HCT116 (cell line): ENCODE data around the gene MPP2. TPM values are rescaled to one million over a fixed set of nuclear protein-coding genes. Genes with fewer than 3 reads are reported as not detected.

Experiments used
- ATAC-seq: fragments of 200-7000 bp; cut with Tn5 transposase; 2 replicates; pipeline ENCODE4 v1.9.1; 2020; ENCODE audit warnings: mild to moderate bottlenecking, moderate library complexity
- BruUV-seq: library from RNA; stranded (reverse); fragments of 400-500 nt; replicated peaks from 2 replicates; lab custom pipeline; 2021; lab: Mats Ljungman, UMichigan
- CTCF ChIA-PET: fragments of 300-600 bp; sonication (Branson Sonifier 250); formaldehyde crosslinking; loops from one replicate; lab custom pipeline; 2021; ENCODE audit warnings: antibody characterized with exemption; lab: Charles Lee
- POLR2A ChIA-PET: fragments of 300-600, 350-600 bp; sonication (Branson Sonifier 250); formaldehyde crosslinking; loops from one replicate; lab custom pipeline; 2021; ENCODE audit warnings: antibody characterized with exemption; lab: Charles Lee
- RAD21 ChIA-PET, 2 experiments: fragments of 300-600 bp; sonication (Branson Sonifier 250); formaldehyde crosslinking; loops; one replicate each; lab custom pipeline; 2023; ENCODE audit warnings: low total read pairs in 2 of 2; ENCODE audit not compliant: uncharacterized antibody in 2 of 2, unreplicated experiment in 2 of 2, low non-redundant PET in 1 of 2; lab: Charles Lee
- DNase-seq: peaks from one replicate; pipeline ENCODE4 v3.0.0-alpha.2; 2010; ENCODE audit warnings: low read depth, low spot score
- H2AFZ ChIP-seq: fragments of 200-600 bp; shearing (Covaris generic), sonication (generic); 2 replicates; pipeline ENCODE4 v1.6.1; 2017; ENCODE audit warnings: low read depth, mixed run types, mixed read lengths, antibody characterized with exemption, low read length; ENCODE audit not compliant: poor library complexity, severe bottlenecking
- H3K27ac ChIP-seq: 2 replicates; pipeline ENCODE4 v1.5.1; 2012; ENCODE audit warnings: low read depth, low read length
- H3K27me3 ChIP-seq: fragments of 200-600 bp; sonication (generic); 2 replicates; pipeline ENCODE4 v1.6.1; 2016; ENCODE audit warnings: mixed run types, low read length, mixed read lengths; ENCODE audit not compliant: insufficient read depth
- H3K36me3 ChIP-seq, 2 experiments: fragments of 200-500 bp in 1 of 2; fragments of 200-600 bp in 1 of 2; sonication (Bioruptor generic) in 1 of 2; sonication (generic) in 1 of 2; 2 replicates each; pipeline versions ENCODE4 v1.5.1 to v1.6.1; 2014 to 2016; ENCODE audit warnings: low read length in 2 of 2, inconsistent platforms in 1 of 2, mixed read lengths in 1 of 2, mixed run types in 1 of 2; ENCODE audit not compliant: insufficient read depth in 2 of 2, control insufficient read depth in 1 of 2
- H3K4me1 ChIP-seq, 2 experiments: fragments of 200-600 bp in 1 of 2; sonication (generic) in 1 of 2; 2 replicates each; pipeline versions ENCODE4 v1.5.1 to v1.6.1; 2012 to 2017; ENCODE audit warnings: low read length in 2 of 2, inconsistent platforms in 1 of 2, mild to moderate bottlenecking in 1 of 2, mixed read lengths in 1 of 2, mixed run types in 1 of 2, moderate library complexity in 1 of 2; ENCODE audit not compliant: insufficient read depth in 2 of 2, control insufficient read depth in 1 of 2
- H3K4me2 ChIP-seq: fragments of 200-600 bp; sonication (generic); 2 replicates; pipeline ENCODE4 v1.6.1; 2017; ENCODE audit warnings: mixed run types, low read length, mixed read lengths
- H3K4me3 ChIP-seq, 2 experiments: fragments of 200-600 bp in 1 of 2; sonication (generic) in 1 of 2; replicated peaks in 1 of 2; 2 replicates each; pipeline ENCODE4 v1.5.1; 2011 to 2016; ENCODE audit warnings: low read length in 2 of 2, control low read depth in 1 of 2, low read depth in 1 of 2, mild to moderate bottlenecking in 1 of 2, mixed read lengths in 1 of 2, mixed run types in 1 of 2
- H3K79me2 ChIP-seq: fragments of 200-600 bp; sonication (generic); 2 replicates; pipeline ENCODE4 v1.6.1; 2017; ENCODE audit warnings: mild to moderate bottlenecking, mixed run types, low read length, moderate library complexity, mixed read lengths; ENCODE audit not compliant: insufficient read depth
- H3K9ac ChIP-seq: fragments of 200-600 bp; sonication (generic); 2 replicates; pipeline ENCODE4 v1.6.1; 2016; ENCODE audit warnings: low read length, mixed read lengths
- H3K9me2 ChIP-seq: fragments of 200-600 bp; sonication (generic), shearing (Covaris generic); 2 replicates; pipeline ENCODE4 v1.6.1; 2017; ENCODE audit warnings: mixed run types, mild to moderate bottlenecking, moderate library complexity; ENCODE audit not compliant: insufficient read depth
- H3K9me3 ChIP-seq, 2 experiments: fragments of 200-500 bp in 1 of 2; fragments of 200-600 bp in 1 of 2; sonication (Bioruptor generic) in 1 of 2; sonication (generic) in 1 of 2; 2 replicates each; pipeline ENCODE4 v1.6.1; 2014 to 2017; ENCODE audit warnings: low read length in 2 of 2, mixed read lengths in 2 of 2, inconsistent platforms in 1 of 2, low read depth in 1 of 2, mild to moderate bottlenecking in 1 of 2, mixed run types in 1 of 2, moderate library complexity in 1 of 2; ENCODE audit not compliant: control insufficient read depth in 1 of 2, insufficient read depth in 1 of 2
- H4K20me1 ChIP-seq: fragments of 200-600 bp; sonication (generic), shearing (Covaris generic); 2 replicates; pipeline ENCODE4 v1.6.1; 2017; ENCODE audit warnings: mixed run types, mild to moderate bottlenecking, moderate library complexity; ENCODE audit not compliant: insufficient read depth
- CEBPB ChIP-seq: IDR thresholded peaks from 2 replicates; pipeline ENCODE4 v1.6.1; 2012; ENCODE audit warnings: low read depth
- CTCF ChIP-seq, 3 experiments: fragments of 200-600 bp in 1 of 3; sonication (generic) in 1 of 3; IDR thresholded peaks in 2 of 3; conservative IDR thresholded peaks in 1 of 3; 2 replicates each; pipeline ENCODE4 v1.5.1; 2012 to 2017; ENCODE audit warnings: low read depth in 2 of 3, low read length in 2 of 3, antibody characterized with exemption in 1 of 3, borderline replicate concordance in 1 of 3, control low read depth in 1 of 3, mild to moderate bottlenecking in 1 of 3, mixed read lengths in 1 of 3, mixed run types in 1 of 3, moderate library complexity in 1 of 3; ENCODE audit not compliant: insufficient read depth in 1 of 3
- EZH2 ChIP-seq: fragments of 200-600 bp; sonication (generic); IDR thresholded peaks from 2 replicates; pipeline ENCODE4 v1.6.1; 2017; ENCODE audit warnings: antibody characterized with exemption, mixed run types
- FOSL1 ChIP-seq: IDR thresholded peaks from 2 replicates; pipeline ENCODE4 v1.6.1; 2012; ENCODE audit warnings: low read depth
- POLR2AphosphoS5 ChIP-seq: IDR thresholded peaks from 2 replicates; pipeline ENCODE4 v1.6.1; 2011; ENCODE audit warnings: mild to moderate bottlenecking, low read depth, low read length, moderate library complexity
- SIN3A ChIP-seq: IDR thresholded peaks from 2 replicates; pipeline ENCODE4 v1.6.1; 2012; ENCODE audit warnings: low read depth
- SP1 ChIP-seq: IDR thresholded peaks from 2 replicates; pipeline ENCODE4 v1.6.1; 2012; ENCODE audit warnings: low read depth
- TCF7L2 ChIP-seq: IDR thresholded peaks from 2 replicates; pipeline ENCODE4 v1.7.0; 2011; ENCODE audit warnings: borderline replicate concordance, inconsistent platforms; ENCODE audit not compliant: insufficient read depth, insufficient read length; ENCODE audit errors: extremely low read depth
- YY1 ChIP-seq: IDR thresholded peaks from 2 replicates; pipeline ENCODE4 v1.6.1; 2011; ENCODE audit warnings: low read length, low read depth, moderate library complexity, mild to moderate bottlenecking; ENCODE audit not compliant: insufficient replicate concordance; ENCODE audit errors: extremely low read depth
- intact Hi-C: fragments of 100-400 bp; cut with micrococcal nuclease; formaldehyde crosslinking; loops from 2 replicates; pipeline ENCODE4 v1.10.0; 2022
- total RNA-seq: library from RNA; stranded (reverse); gene quantifications from one replicate; pipeline ENCODE4 v1.2.1, GENCODE V29; 2021; ENCODE audit not compliant: unreplicated experiment
- TF ChIP-seq, protein P1 (sequence below): IDR thresholded peaks from 2 replicates; pipeline ENCODE4 v1.6.1; 2012
- TF ChIP-seq, protein P2 (sequence below): IDR thresholded peaks from 2 replicates; pipeline ENCODE4 v1.6.1; 2012; ENCODE audit warnings: low read depth

Gene MPP2
- total RNA-seq, 1 experiment from 2014 or later, result 16.4 TPM

DNA sequence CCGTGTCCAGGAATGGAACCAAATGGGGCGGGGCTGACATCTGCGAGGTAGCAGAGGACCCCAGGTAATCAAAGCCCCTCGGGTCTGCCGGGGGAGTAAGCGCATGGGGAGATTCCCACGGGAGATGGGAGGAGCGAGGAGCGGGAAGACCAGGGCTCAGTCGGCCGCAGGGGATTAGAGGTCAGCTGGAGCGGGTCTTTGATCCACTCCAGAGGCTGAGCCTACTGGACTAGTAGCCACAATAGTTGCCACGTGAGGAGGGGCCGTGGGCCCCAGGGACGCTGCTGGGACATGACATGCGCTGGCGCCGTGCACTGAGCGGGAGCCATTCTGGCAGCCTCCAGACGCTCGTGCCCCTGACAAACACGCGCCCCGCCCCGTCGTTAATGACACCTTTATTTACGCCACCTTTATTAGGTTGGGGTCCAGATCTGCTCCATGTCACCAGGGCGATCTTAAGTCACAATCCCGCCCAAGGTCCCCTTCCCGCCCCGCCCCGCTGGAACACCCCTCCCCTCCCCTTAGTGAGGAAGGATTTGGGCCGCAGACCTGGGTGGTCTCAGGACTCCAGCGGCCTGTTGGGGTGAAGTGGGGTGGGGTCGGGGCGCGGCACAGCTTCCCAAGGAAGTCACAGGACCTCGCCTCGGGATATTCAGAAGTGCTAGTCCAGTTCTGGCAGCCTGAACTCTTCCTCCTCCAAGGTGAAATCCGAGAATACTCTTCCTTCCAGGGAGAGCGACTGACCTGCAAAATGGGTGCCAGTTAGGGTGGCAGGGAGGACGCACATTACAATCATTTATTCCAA is 19.9 kb upstream of the MPP2 start:
- Histone ChIP-seq H3K9me2 (no peaks in the 10 kb centered on the region), H4K20me1 (no peaks in the 10 kb centered on the region), H2AFZ (no peak overlapping the region), H3K27ac (no peak overlapping the region), H3K79me2 (no peaks in the 10 kb centered on the region), H3K9me3 (no peaks in the 10 kb centered on the region), H3K9ac (no peak overlapping the region), H3K4me2 (no peak overlapping the region), H3K4me1 (no peaks in the 10 kb centered on the region), H3K27me3 (no peaks in the 10 kb centered on the region), H3K4me3 (no peak overlapping the region), H3K36me3 (no peaks in the 10 kb centered on the region)
- DNase-seq, result no peak
- no peak for TF ChIP-seq TCF7L2
- TF ChIP-seq CTCF (IDR thresholded peaks at IDR 0.05 in 2 of 3, conservative IDR thresholded peaks at IDR 0.05 in 1 of 3; ENCODE audit: borderline replicate concordance in 1 of 3, insufficient read depth in 1 of 3, low read depth in 2 of 3, low read length in 2 of 3), result no peak
- TF ChIP-seq CEBPB, result no peak
- TF ChIP-seq EZH2, result no peak
- TF ChIP-seq, protein P1, sequence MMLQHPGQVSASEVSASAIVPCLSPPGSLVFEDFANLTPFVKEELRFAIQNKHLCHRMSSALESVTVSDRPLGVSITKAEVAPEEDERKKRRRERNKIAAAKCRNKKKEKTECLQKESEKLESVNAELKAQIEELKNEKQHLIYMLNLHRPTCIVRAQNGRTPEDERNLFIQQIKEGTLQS, result no peak
- no peak for TF ChIP-seq SP1
- no peak for TF ChIP-seq YY1
- TF ChIP-seq POLR2AphosphoS5, result no peak
- no peak for TF ChIP-seq SIN3A
- no peak for TF ChIP-seq FOSL1
- TF ChIP-seq, protein P2, sequence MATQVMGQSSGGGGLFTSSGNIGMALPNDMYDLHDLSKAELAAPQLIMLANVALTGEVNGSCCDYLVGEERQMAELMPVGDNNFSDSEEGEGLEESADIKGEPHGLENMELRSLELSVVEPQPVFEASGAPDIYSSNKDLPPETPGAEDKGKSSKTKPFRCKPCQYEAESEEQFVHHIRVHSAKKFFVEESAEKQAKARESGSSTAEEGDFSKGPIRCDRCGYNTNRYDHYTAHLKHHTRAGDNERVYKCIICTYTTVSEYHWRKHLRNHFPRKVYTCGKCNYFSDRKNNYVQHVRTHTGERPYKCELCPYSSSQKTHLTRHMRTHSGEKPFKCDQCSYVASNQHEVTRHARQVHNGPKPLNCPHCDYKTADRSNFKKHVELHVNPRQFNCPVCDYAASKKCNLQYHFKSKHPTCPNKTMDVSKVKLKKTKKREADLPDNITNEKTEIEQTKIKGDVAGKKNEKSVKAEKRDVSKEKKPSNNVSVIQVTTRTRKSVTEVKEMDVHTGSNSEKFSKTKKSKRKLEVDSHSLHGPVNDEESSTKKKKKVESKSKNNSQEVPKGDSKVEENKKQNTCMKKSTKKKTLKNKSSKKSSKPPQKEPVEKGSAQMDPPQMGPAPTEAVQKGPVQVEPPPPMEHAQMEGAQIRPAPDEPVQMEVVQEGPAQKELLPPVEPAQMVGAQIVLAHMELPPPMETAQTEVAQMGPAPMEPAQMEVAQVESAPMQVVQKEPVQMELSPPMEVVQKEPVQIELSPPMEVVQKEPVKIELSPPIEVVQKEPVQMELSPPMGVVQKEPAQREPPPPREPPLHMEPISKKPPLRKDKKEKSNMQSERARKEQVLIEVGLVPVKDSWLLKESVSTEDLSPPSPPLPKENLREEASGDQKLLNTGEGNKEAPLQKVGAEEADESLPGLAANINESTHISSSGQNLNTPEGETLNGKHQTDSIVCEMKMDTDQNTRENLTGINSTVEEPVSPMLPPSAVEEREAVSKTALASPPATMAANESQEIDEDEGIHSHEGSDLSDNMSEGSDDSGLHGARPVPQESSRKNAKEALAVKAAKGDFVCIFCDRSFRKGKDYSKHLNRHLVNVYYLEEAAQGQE, result no peak
- ChIA-PET POLR2A (no interaction called here), RAD21 (no interaction called here), CTCF (no interaction called here)
- intact Hi-C loops, result no loop called here
- ATAC-seq, result no peak
- no TSS peak for BruUV-seq
